Ovary (tissue), 9 donors: ENCODE data around the gene TCHP. TPM values are rescaled to one million over a fixed set of nuclear protein-coding genes. Genes with fewer than 3 reads are reported as not detected.

ENCODE experiments used
- DNase-seq, 5 donors: peaks; one replicate each; pipeline ENCODE4 v3.0.0-alpha.2; 2019 to 2020
- H3K27ac ChIP-seq, 2 donors: fragments of 200-600 bp; one replicate each; pipeline versions ENCODE4 v1.5.1 to v1.8.0; 2019 to 2022
- H3K27me3 ChIP-seq: fragments of 200-600 bp; one replicate; pipeline ENCODE4 v1.8.0; 2022
- H3K36me3 ChIP-seq: fragments of 200-600 bp; sonication (generic); one replicate; pipeline ENCODE4 v1.5.1; 2019
- H3K4me1 ChIP-seq: one replicate; pipeline ENCODE4 v1.8.1; 2013; ENCODE audit warnings: mild to moderate bottlenecking, moderate library complexity; ENCODE audit not compliant: insufficient read depth
- H3K4me3 ChIP-seq: fragments of 200-600 bp; sonication (generic); one replicate; pipeline ENCODE4 v1.5.1; 2017
- H3K9me3 ChIP-seq, 2 donors: fragments of 200-600 bp in 1 of 2; sonication (generic) in 1 of 2; one replicate each; pipeline versions ENCODE4 v1.5.1 to v1.8.1; 2013 to 2019; ENCODE audit warnings: mild to moderate bottlenecking in 1 of 2, moderate library complexity in 1 of 2
- EP300 ChIP-seq: sonication (generic); formaldehyde crosslinking; IDR thresholded peaks from one replicate; pipeline ENCODE4 v1.6.1; 2017; ENCODE audit warnings: antibody characterized with exemption
- POLR2A ChIP-seq: fragments of 450-650 bp; IDR thresholded peaks from one replicate; pipeline ENCODE4 v1.6.1; 2017; ENCODE audit warnings: antibody characterized with exemption, mild to moderate bottlenecking, moderate library complexity
- WGBS, 3 donors: extraction: QIAGEN DNeasy Blood & Tissue Kit in 1 of 3; methylation state at CpG; one replicate each; pipeline versions ENCODE4 v1.1.5 to v1.1.7; 2013 to 2017; 5-methylcytosine and 5-hydroxymethylcytosine counted together
- intact Hi-C, 4 donors: fragments of 100-400 bp; cut with DNase I; formaldehyde crosslinking; loops; one replicate each; pipeline versions ENCODE4 v1.11.0 to v1.15.1; 2022 to 2023
- polyA plus RNA-seq, 2 donors: library from polyadenylated mRNA; stranded (reverse); fragments of 200-250 nt in 1 of 2; fragments of 350-450 nt in 1 of 2; fragmentation: Illumina TruSeq in 1 of 2; extraction: RNeasy Lipid Tissue Mini Kit (QIAGEN cat#74804) in 1 of 2; gene quantifications; one replicate each; pipeline ENCODE4 v1.2.3, GENCODE V29; 2013 to 2014
- total RNA-seq, 7 donors: library from RNA; depleted of rRNA in 2 of 7; stranded (reverse); fragments of >200 nt in 2 of 7; fragmentation: NEBNext Ultra II Directional in 3 of 7; extraction: Animal tissue kit (Norgen Biotek cat#: 25700) in 3 of 7; gene quantifications; one replicate each; pipeline versions ENCODE4 v1.1.0 to v1.2.4, GENCODE V29; 2016 to 2023
- TF ChIP-seq, protein P1 (sequence below), 3 donors: fragments of 450-650 bp in 2 of 3; fragments of 200-600 bp in 1 of 3; IDR thresholded peaks; one replicate each; pipeline versions ENCODE4 v1.5.1 to v1.8.0; 2016 to 2022; ENCODE audit warnings: antibody characterized with exemption in 3 of 3, mild to moderate bottlenecking in 1 of 3
- donor health status: DM: no; HTN: no; CAD: no; lungs with moderate emphysema.
- donor health status: DM: no; HTN: no; CAD: no.
- donor health status: Bipolar disorder and iron deficiency.
- donor health status: DM: yes; HTN: yes; CAD: no.
- donor health status: DM: no; HTN: no; CAD: no.
- donor health status: DM: yes; HTN: yes; CAD: no.

TCHP gene
- total and polyA plus RNA-seq, 9 donors: 11.2 to 21.6 (median 18.8) TPM

DNA sequence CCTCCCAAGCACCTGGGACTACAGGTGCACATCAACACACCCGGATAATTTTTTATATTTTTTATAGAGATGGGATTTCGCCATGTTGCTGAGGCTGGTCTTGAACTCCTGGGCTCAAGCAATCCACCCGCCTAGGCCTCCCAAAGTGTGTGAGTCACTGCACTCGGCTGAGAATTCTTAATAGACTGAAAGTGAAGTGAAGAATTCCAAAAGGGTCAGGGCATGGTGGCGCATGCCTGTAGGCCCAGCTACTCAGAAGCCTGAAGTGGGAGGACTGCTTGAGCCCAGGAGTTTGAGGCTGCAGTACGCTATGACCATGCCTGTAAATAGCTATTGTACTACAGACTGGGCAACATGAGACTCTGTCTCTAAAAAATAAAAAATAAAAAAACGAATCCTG, 43.7 kb downstream of the TCHP start:
- H3K36me3 ChIP-seq: no peaks in the 10 kb centered on the region
- H3K9me3 ChIP-seq: no peaks in the 10 kb centered on the region
- H3K4me1 ChIP-seq: peaks cover 20% of the 10 kb centered on the region
- TF ChIP-seq POLR2A: no peak
- no peak for TF ChIP-seq EP300
- TF ChIP-seq, protein P1, sequence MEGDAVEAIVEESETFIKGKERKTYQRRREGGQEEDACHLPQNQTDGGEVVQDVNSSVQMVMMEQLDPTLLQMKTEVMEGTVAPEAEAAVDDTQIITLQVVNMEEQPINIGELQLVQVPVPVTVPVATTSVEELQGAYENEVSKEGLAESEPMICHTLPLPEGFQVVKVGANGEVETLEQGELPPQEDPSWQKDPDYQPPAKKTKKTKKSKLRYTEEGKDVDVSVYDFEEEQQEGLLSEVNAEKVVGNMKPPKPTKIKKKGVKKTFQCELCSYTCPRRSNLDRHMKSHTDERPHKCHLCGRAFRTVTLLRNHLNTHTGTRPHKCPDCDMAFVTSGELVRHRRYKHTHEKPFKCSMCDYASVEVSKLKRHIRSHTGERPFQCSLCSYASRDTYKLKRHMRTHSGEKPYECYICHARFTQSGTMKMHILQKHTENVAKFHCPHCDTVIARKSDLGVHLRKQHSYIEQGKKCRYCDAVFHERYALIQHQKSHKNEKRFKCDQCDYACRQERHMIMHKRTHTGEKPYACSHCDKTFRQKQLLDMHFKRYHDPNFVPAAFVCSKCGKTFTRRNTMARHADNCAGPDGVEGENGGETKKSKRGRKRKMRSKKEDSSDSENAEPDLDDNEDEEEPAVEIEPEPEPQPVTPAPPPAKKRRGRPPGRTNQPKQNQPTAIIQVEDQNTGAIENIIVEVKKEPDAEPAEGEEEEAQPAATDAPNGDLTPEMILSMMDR (IDR thresholded peaks at IDR 0.05): no peak
- 82 to 90% (median 82%) methylated on average over 7 of the region's 7 CpGs for WGBS, 3 donors
- intact Hi-C loops: no loop called here
- peak overlapping the region in 1 of 2 donors; percentile 12 for H3K27ac ChIP-seq
- H3K4me3 ChIP-seq: no peak overlapping the region
- no peak for DNase-seq
- H3K27me3 ChIP-seq: no peaks in the 10 kb centered on the region

DNA sequence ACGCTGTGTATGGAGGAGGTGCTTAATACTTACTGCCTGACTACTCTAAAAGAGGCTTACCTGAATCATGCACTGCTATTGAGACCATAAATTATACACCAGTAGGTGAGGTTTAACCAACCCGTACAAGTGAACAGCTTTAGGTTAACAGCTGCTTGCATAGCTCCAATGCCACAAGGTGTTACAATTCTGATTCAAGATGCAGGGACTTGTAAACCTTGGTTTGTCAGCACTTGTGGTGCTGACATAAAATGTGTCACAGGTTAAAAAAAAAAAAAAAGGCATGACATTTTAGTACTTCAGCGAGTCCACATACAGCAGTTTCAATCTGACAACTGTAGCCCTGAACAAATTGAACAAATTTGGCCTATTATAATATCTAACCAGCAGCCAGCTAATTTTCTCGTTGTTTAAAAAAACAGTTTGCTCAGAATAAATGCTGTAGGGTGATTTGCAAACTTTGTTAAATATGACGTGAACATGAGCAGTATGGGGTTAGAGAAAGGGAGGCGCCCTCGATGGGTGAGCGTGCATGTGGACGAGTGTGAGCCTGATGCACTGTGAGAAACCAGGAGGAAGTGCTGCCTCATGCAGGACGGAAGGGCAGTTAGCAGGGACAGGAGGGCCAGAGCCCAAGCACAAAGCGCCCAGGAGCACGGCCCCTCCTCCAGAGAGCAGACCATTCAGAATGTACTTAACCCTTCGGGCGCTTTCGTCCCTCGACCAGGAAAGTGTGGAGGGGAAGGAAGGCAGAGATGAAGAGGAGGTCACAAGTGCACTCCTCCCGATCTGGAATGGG, 44.7 kb downstream of the TCHP start:
- Histone ChIP-seq H3K9me3 (no peaks in the 10 kb centered on the region), H3K4me1 (peaks cover 20% of the 10 kb centered on the region), H3K27me3 (no peaks in the 10 kb centered on the region), H3K36me3 (no peaks in the 10 kb centered on the region), H3K4me3 (no peak overlapping the region), H3K27ac (peak overlapping the region in 1 of 2 donors; percentile 12)
- WGBS, 3 donors: 19 to 31% (median 20%) methylated on average over 17 of the region's 17 CpGs
- no peak for TF ChIP-seq EP300
- TF ChIP-seq, protein P1 (IDR thresholded peaks at IDR 0.05): no peak
- TF ChIP-seq POLR2A: no peak
- intact Hi-C loops: no loop called here
- peak; percentile 40 to 70 (median 55) for DNase-seq

DNA sequence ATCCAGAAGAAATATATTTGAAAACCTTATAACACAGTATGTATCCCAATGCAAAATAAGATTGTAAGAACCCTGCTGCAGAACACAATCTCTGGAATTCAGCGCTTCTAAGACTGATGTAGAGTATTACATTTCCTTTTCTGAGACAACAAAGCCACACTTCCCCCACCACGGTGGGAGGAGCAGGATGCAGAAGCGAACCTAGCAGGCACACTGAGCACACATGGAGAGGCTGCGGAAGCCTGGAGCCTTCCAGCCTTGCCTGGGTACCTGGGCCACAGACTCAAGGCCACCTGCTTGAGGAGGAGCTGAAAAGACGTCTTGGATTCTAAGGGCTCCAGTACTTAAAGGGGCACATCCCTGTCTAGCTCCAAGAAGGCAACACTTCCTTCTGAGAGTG, 46.4 kb downstream of the TCHP start:
- peak in 4 of 5 donors; percentile 35 to 65 (median 46) for DNase-seq
- Histone ChIP-seq H3K27me3 (no peaks in the 10 kb centered on the region), H3K4me3 (no peak overlapping the region), H3K27ac (peak overlapping the region in 1 of 2 donors; percentile 65), H3K9me3 (no peaks in the 10 kb centered on the region), H3K36me3 (no peaks in the 10 kb centered on the region), H3K4me1 (peaks cover 24% of the 10 kb centered on the region)
- TF ChIP-seq POLR2A: no peak
- no peak for TF ChIP-seq EP300
- TF ChIP-seq, protein P1 (IDR thresholded peaks at IDR 0.05): no peak
- 4 to 14% (median 5%) methylated on average over 5 of the region's 5 CpGs for WGBS, 3 donors
- intact Hi-C loops: no loop called here

DNA sequence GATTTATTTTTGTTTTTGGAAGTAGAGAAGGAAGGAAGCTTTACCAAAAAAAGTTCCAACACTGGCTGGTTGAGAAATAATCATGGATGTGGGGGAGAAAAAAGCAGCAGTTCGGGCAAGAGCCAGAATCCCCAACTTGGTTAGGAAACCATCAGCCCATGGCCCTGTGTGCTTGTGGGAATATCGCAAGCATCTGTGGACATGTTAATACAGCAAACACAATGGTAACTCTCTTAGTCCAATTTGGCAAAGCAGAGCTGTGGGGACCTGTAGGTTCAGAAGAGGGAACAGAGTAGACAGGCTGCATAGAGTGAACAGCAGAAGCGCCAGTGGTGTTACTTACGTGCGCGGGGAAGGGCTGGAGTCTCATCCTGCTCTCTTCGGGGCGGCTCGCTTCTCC, 46.8 kb downstream of the TCHP start:
- peaks cover 28% of the 10 kb centered on the region for H3K4me1 ChIP-seq
- intact Hi-C loops: no loop called here
- 77 to 84% (median 82%) methylated on average over 9 of the region's 9 CpGs for WGBS, 3 donors
- TF ChIP-seq, protein P1 (IDR thresholded peaks at IDR 0.05): no peak
- no peak for TF ChIP-seq EP300
- TF ChIP-seq POLR2A: no peak
- peak overlapping the region in 1 of 2 donors; percentile 65 for H3K27ac ChIP-seq
- no peaks in the 10 kb centered on the region for H3K36me3 ChIP-seq
- H3K4me3 ChIP-seq: no peak overlapping the region
- DNase-seq: no peak
- no peaks in the 10 kb centered on the region for H3K9me3 ChIP-seq
- no peaks in the 10 kb centered on the region for H3K27me3 ChIP-seq
